Femur (tissue), 1 donor: ENCODE results near the gene IGF2BP3.
"Not testable (repeated sequence)": the region's sequence is repeated elsewhere in the genome, so short reads cannot be mapped to it uniquely, and the experiment has no call there.

Source experiments
- DNase-seq: peaks from one replicate; pipeline ENCODE4 v3.0.0-alpha.2; 2017

The IGF2BP3 gene

DNA sequence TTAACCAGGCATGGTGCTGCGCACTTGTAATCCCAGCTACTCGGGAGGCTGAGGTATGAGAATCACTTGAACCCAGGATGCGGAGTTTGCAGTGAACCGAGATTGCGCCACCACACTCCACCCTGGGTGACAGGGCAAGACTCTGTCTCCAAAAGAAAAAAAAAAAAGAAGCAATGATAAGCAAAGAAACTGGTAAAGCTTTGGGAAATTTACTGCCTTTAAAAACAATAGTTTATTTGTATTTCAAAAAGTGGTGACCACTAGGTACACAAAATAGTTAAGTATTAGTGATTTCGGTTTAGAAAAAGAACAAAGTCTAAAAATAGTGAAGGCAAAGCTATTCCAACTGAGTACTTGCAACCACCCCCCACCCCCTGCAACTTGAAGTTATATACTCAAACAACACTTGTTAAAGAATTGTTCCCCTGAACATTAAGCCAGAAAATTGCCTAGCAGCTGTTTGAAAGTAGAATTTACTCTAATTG lies 133.4 kb downstream of the IGF2BP3 start:
- no peak for DNase-seq

DNA sequence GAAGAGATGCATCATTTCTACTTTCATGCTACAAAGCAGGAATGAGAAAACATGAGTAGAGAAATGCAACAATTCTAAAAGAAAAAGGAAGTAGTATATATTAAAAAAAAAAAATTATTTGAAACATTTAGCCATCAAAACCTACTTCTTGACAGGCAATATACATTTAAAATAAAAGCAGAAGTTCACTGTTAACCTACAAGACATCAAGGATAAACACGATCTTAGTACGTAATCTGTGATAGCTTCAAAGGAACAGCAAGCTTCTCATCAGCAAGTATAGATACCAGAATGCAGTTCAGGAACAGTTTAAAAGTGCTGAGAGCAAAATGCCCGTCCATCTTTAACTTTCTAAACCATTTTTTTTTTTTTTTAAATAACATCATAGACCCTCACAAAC lies 134.2 kb downstream of the IGF2BP3 start:
- no peak for DNase-seq

- DNase-seq, result no peak
Observed at GRCh38 chr7:23335621-23336020, 134.7 kb downstream of the IGF2BP3 start.

DNA sequence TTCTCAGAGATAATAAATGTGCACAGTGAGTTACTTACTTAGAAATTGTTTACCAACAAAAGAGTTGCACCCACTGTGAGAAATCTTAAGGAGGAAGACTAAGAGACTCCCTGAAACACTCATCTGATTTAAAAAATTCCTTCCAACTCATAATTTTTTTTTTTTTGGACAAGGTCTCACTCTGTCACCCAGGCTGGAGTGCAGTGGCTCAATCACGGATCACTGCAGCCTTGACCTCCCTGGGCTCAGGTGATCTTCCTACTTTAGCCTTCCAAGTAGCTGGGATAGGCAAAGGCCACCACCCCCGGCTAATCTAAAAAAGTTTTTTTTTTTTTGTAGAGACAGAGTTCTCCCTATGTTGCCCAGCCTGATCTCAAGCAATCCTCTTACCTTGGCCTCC lies 135.2 kb downstream of the IGF2BP3 start:
- DNase-seq, result no peak

- no peak for DNase-seq
Observed at GRCh38 chr7:23334482-23335056, 135.7 kb downstream of the IGF2BP3 start.

GRCh38 chr7:23333671-23334246 lies 136.5 kb downstream of the IGF2BP3 start:
- peak; percentile 59 for DNase-seq

DNA sequence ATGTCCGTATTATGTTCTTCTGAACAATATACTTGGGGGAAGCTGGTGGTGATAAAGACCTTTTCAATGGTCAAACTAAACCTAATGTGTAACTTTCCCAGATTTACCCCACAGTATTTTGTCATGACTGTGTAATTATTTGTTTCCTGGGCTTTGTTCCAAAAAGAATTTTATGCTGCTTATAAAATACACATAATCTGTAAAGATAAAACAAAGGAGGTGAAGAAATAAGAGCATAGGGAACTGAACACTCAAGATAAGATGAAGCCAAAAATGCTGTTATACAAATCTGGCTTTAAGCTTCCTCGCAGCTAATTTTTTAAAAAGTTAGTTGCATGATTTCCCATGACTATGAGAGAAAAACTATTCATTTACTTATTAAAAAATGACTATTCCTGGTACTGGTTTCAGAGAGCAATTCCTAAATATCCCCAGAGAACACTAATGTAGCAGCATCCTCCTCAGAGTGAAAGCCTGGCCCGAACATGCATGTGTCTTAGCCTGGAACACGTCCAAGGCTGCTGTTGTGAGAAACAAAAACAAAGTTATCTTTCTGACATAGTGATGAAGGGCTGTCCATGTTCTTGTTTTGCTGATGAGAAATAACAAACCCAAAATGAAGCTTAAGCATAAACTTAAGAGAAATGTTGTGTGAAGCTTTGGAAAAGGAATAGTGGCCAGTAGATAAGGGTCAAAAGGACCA lies 137.2 kb downstream of the IGF2BP3 start:
- DNase-seq, result peak; percentile 59

GRCh38 chr7:23332193-23332592 lies 138.1 kb downstream of the IGF2BP3 start:
- DNase-seq, result no peak

GRCh38 chr7:23331132-23331531 lies 139.2 kb downstream of the IGF2BP3 start:
- DNase-seq, result no peak

GRCh38 chr7:23315366-23315765 lies 154.9 kb downstream of the IGF2BP3 start:
- no peak for DNase-seq

DNA sequence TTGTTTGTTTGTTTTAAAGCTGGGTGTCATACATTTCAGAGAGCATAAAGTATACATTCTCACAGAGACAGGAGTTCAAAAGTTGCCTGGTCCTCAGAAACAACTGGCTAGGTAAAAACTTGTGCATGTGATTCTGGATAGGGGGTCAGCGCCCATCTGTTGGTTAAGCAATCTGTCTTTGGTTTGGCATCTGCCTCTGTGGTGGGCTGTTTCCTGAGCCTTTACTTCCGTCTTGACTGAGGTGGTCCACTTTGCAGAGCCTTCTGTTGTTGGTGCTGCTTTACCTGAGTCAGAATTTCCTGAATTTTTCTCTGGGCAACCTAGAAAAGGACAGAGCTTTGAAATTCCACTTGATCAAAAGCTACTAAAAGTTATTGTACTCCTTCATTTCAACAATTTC lies 158.2 kb downstream of the IGF2BP3 start:
- DNase-seq, result not testable (repeated sequence)

DNA sequence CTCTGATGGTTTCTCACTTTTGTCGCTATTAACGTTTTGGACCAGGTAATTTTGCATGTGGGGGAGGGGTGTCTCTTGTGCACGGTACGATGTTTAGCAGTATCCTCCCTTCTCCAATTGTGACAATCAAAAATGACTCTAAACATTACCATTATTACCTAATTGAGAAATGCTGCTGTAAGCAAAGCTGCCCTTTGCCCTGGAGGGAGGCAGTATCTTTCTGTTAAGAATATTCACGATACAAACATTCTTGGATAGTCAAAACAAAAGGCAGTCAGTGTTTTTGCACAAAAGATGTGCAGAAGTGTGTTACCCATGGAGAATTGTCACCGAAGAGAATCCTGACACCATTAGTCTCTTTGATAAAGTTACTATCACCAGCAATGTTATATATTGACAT lies 161.5 kb downstream of the IGF2BP3 start:
- no peak for DNase-seq

DNA sequence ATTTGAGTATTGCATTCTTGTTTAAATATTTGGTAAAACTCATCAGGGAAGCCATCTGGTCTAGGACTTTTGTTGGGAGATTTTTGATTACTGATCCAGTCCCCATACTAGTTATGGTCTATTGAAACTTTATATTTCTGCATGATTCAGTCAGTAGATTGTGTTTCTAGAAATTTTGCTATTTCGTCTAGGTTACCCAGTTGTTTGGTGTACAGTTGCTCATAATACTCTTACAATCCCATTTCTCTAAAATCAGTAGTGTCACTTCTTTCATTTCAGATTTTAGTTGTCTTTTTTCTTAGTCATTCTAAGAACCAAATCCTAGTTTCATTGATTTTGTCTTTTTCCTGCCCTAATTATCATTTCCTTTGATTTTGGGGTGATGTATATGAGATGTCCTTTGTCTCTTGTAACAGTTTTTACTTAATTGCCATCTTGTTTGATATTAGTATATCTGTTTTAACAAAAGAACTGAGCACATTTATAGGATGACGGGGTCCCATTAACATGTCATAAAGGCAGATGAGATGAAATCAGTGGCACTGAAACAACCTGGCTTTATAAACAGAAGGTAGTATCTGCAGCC lies 163.3 kb downstream of the IGF2BP3 start:
- no peak for DNase-seq

DNA sequence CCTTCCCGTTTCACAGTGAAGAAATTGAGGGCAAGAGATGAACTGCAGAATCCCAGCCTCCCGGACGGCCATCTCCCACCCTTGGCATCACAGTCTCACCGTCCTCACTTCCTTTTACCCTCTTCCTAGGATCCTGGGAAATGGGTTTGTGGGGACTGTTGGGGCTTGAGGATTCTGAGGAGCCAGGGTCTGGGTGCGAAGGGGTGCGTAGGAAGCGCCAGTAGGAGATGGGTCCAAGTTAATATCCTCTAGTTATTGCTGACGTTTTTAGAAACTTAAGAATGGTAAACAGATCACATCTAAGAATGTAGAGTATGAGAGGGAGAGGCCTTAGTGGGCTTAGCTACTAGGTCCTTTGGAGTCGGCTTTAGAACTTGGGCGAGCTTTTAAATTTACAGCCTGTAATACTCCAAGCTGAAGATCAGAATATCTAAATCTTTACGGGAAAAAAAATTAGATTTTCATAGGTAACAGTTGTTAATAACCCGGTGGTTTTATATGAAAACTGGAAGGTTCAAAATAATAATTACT lies 170.5 kb downstream of the IGF2BP3 start:
- DNase-seq, result no peak

- peak; percentile 98 for DNase-seq
Observed at GRCh38 chr7:23298885-23299769, 171.2 kb downstream of the IGF2BP3 start, which contains the start of gene MALSU1. MALSU1 (plus strand) TSS chr7:23299339; CDS start chr7:23299353, 14 bp downstream.

DNA sequence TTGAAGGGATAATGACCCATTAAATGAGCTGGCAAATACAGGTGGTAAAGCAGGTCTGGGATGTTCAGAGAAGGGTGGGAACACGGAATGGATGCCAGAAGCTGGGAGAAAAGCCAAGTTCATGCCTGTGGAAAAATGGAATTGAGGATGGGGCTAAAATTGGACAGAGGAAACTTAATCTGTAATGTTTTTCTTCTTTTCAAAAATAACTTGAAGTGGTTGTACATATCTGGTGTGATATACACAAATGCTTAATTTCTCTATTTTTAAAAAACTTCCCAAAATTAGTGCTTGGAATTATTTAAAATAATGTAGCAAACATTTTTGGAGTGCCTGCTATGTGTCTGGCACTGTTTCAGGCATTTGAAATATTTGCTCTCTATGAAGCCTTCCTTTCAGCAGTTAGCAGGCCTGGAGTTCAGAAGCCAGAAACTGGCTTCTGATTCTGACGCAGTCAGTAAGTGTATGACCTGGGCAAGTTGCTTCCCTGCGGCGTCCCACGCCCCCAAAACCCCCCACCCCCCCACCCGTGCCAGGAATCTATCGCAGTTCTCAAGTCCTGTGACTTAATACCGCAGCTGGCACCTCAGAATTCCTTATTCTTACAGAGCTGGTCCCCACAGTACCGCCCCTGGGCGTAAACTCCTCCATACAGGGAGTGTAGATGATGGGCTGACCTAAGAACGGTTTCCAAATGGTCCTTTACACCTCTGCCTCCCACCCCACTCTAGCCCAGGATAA lies 172.0 kb downstream of the IGF2BP3 start:
- peak; percentile 57 for DNase-seq

DNA sequence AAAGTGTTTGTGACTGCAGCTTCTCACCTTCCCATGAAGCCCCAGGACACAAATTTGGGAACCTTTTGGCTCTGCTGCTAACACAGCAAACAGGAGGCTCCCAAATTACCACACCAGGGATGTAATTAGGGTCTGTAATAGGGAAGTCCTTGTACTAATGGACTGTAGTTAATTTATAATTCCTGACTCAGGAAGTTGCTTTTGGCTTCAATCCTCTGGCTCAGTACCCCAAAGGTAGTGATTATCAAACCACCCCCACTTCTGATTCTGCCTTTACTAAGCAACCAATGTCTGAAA lies 174.9 kb downstream of the IGF2BP3 start:
- DNase-seq, result no peak

DNA sequence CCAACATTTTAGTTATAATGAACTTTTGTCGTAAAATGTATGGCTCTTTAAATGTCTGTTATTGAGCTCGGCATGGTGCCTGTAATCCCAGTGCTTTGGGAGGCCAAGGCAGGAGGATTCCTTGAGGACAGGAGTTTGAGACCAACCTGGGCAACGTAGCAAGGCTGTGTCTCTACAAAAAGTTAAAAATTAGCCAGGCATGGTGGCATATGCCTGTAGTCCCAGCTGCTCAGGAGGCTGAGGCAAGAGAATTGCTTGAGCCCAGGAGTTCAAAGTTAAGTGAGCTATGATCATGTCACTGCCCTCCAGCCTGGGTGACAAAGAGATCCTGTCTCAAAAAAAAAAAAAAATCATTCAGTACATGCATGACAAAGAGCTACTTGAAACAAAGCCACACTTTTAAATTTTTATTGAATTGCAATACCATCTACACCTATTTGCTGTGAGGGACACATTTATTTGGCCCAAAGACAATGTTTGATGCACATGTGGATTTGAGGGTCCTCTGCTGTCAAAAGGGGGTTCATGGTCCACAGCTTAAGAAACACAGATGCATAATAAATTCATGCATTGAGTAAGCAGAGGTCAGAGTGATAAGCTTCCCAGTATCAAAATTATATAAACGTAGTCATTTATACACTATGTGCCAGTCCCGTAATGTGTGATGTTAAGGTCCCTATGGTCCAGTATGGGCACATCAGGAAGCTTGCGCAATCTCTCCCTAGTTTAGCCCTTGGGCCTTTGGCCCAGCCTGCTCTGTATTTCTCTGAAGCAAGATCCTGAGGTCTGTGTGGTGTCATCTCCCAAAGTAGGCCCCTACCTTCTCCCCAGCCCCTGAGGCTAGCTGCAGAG lies 175.5 kb downstream of the IGF2BP3 start:
- no peak for DNase-seq

GRCh38 chr7:23293500-23294073 lies 176.7 kb downstream of the IGF2BP3 start:
- no peak for DNase-seq

- DNase-seq, result no peak
Observed at GRCh38 chr7:23292623-23293022, 177.7 kb downstream of the IGF2BP3 start.
